ENCODE results near the gene ATP6V1B1. TPM values are rescaled to one million over a fixed set of nuclear protein-coding genes. Genes with fewer than 3 reads are reported as not detected.

The ATP6V1B1 gene
- total and polyA plus RNA-seq, 2 of the 13 experiments (the other 11 are each of a cell fraction or from before 2014, with no cell fraction given): 0.58 to 1.6 TPM

- no peaks in the 10 kb centered on the region for H3K9me3 ChIP-seq (ENCODE audit: low read length)
- in situ Hi-C loops (cut with HindIII; ENCODE audit: extremely low pct_ligation_motif_present, low pct_unique_long_range_greater_than_20kb) (loop anchor here (5.0 kb wide), 1 partner anchor 48 kb away; no protein-coding TSS in a partner anchor), intact Hi-C loops (cut with micrococcal nuclease; ENCODE audit: unreplicated experiment) (loop anchor here (1.0 to 2.0 kb wide), 3 partner anchors 27 to 131 kb away; no protein-coding TSS in a partner anchor)
- no peaks in the 10 kb centered on the region for H4K20me1 ChIP-seq (ENCODE audit: insufficient read depth, low read length)
- H3K36me3 ChIP-seq (replicated peaks in 1 of 2; ENCODE audit: control insufficient read depth in 1 of 2, insufficient read depth in 2 of 2, low read length in 2 of 2): no peaks in the 10 kb centered on the region
- ChIA-PET CTCF (ENCODE audit: low intra/inter-chr PET ratio, low total read pairs) (interaction anchor here (0.9 to 7.1 kb wide), 6 partner anchors 25 to 130 kb away, joined by 3 to 124 read pairs (median 12); partner anchors contain the start of gene FIGLA), POLR2A (interaction anchor here (0.7 kb wide), 1 partner anchor 16 kb away, joined by 3 read pairs; the partner anchor contains the start of gene ATP6V1B1)
- peaks cover 22% of the 10 kb centered on the region for H3K4me1 ChIP-seq (ENCODE audit: insufficient read depth, low read length)
- no peak overlapping the region for H2AFZ ChIP-seq (ENCODE audit: low read length)
- H3K27me3 ChIP-seq (ENCODE audit: control insufficient read depth in 1 of 2, insufficient read depth in 2 of 2, low read length in 2 of 2): no peaks in the 10 kb centered on the region
- DNase-seq (ENCODE audit: low spot score) (peak; percentile 80), ATAC-seq (peak; percentile 88), FAIRE-seq (peak; percentile 71)
- no peaks in the 10 kb centered on the region for H3K79me2 ChIP-seq (ENCODE audit: insufficient read depth, low read length)
- no peak overlapping the region for H3K4me3 ChIP-seq (replicated peaks in 1 of 3; ENCODE audit: insufficient read depth in 1 of 3, low read depth in 2 of 3, low read length in 3 of 3)
- no TSS peak for BruUV-seq (replicated peaks)
- no peak overlapping the region for H3K27ac ChIP-seq (ENCODE audit: extremely low read length, insufficient read depth, low read length)
- H3K9ac ChIP-seq (ENCODE audit: insufficient read depth, low read depth, low read length): no peak overlapping the region
- WGBS (ENCODE audit: low lambda C conversion rate): 17% methylated on average over 16 of the region's 16 CpGs
- H3K4me2 ChIP-seq (ENCODE audit: low read depth, low read length): peak overlapping the region; percentile 44; the same call in 1 of the 2 replicates
- TF ChIP-seq FOXC1 (CRISPR knock-in tag; IDR thresholded peaks at IDR 0.05; ENCODE audit: borderline replicate concordance) (peak; percentile 49; the same call in 1 of the 2 replicates), BCL6 (CRISPR knock-in tag; IDR thresholded peaks at IDR 0.05) (peak; percentile 29; the same call in 1 of the 2 replicates), GLMP (CRISPR knock-in tag; IDR thresholded peaks at IDR 0.05; ENCODE audit: borderline replicate concordance) (no peak), KDM3A (CRISPR knock-in tag; IDR thresholded peaks at IDR 0.05; ENCODE audit: low read depth) (0 out of 2 replicates have a peak, but pooled peaks have one; percentile 30), ZNF317 (CRISPR knock-in tag; IDR thresholded peaks at IDR 0.05) (peak; percentile 43; the same call in 1 of the 2 replicates), RFXANK (CRISPR knock-in tag; IDR thresholded peaks at IDR 0.05) (no peak), ETV5 (CRISPR knock-in tag; IDR thresholded peaks at IDR 0.05; ENCODE audit: borderline replicate concordance) (peak; percentile 39; the same call in 1 of the 2 replicates), MXD4 (CRISPR knock-in tag; IDR thresholded peaks at IDR 0.05) (0 out of 2 replicates have a peak, but pooled peaks have one; percentile 49), ZNF605 (CRISPR knock-in tag; IDR thresholded peaks at IDR 0.05) (peak; percentile 64; the same call in 1 of the 2 replicates), PATZ1 (CRISPR knock-in tag; IDR thresholded peaks at IDR 0.05) (peak; percentile 28; the same call in 1 of the 2 replicates), ATAD3A (CRISPR knock-in tag; IDR thresholded peaks at IDR 0.05) (no peak), NCOA2 (CRISPR knock-in tag; IDR thresholded peaks at IDR 0.05) (no peak), TBX2 (CRISPR knock-in tag; IDR thresholded peaks at IDR 0.05; ENCODE audit: borderline replicate concordance) (peak; percentile 40; the same call in 1 of the 2 replicates), SP140L (CRISPR knock-in tag; IDR thresholded peaks at IDR 0.05; ENCODE audit: borderline replicate concordance) (peak; percentile 75; the same call in 1 of the 2 replicates), SMC3 (IDR thresholded peaks at IDR 0.05; ENCODE audit: low read length) (peak; percentile 98)
- TF ChIP-seq, protein P1, sequence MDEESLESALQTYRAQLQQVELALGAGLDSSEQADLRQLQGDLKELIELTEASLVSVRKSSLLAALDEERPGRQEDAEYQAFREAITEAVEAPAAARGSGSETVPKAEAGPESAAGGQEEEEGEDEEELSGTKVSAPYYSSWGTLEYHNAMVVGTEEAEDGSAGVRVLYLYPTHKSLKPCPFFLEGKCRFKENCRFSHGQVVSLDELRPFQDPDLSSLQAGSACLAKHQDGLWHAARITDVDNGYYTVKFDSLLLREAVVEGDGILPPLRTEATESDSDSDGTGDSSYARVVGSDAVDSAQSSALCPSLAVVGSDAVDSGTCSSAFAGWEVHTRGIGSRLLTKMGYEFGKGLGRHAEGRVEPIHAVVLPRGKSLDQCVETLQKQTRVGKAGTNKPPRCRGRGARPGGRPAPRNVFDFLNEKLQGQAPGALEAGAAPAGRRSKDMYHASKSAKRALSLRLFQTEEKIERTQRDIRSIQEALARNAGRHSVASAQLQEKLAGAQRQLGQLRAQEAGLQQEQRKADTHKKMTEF (CRISPR knock-in tag; IDR thresholded peaks at IDR 0.05): peak; percentile 70
- TF ChIP-seq, protein P2, sequence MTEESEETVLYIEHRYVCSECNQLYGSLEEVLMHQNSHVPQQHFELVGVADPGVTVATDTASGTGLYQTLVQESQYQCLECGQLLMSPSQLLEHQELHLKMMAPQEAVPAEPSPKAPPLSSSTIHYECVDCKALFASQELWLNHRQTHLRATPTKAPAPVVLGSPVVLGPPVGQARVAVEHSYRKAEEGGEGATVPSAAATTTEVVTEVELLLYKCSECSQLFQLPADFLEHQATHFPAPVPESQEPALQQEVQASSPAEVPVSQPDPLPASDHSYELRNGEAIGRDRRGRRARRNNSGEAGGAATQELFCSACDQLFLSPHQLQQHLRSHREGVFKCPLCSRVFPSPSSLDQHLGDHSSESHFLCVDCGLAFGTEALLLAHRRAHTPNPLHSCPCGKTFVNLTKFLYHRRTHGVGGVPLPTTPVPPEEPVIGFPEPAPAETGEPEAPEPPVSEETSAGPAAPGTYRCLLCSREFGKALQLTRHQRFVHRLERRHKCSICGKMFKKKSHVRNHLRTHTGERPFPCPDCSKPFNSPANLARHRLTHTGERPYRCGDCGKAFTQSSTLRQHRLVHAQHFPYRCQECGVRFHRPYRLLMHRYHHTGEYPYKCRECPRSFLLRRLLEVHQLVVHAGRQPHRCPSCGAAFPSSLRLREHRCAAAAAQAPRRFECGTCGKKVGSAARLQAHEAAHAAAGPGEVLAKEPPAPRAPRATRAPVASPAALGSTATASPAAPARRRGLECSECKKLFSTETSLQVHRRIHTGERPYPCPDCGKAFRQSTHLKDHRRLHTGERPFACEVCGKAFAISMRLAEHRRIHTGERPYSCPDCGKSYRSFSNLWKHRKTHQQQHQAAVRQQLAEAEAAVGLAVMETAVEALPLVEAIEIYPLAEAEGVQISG (CRISPR knock-in tag; IDR thresholded peaks at IDR 0.05): peak; percentile 49
These were observed 15.9 kb upstream of the ATP6V1B1 start for GRCh38 chr2:70919672-70920366.

Measured in HepG2 (cell line).